GM10248 (cell line): ENCODE data around the gene DCANP1.

Experiments
- CTCF ChIA-PET: fragments of 300-600 bp; sonication (Branson Sonifier 250); formaldehyde crosslinking; extraction: SDS; loops from one replicate; lab custom pipeline; 2021; ENCODE audit warnings: antibody characterized with exemption; lab: Yijun Ruan, JAX
- POLR2A ChIA-PET: fragments of 350-650 bp; sonication (Branson Sonifier 250); formaldehyde crosslinking; extraction: SDS; loops from one replicate; lab custom pipeline; 2020; ENCODE audit warnings: antibody characterized with exemption; lab: Yijun Ruan, JAX
- DNase-seq: peaks from one replicate; pipeline ENCODE4 v3.0.0; 2012; ENCODE audit errors: extremely low spot score
- CTCF ChIP-seq: IDR thresholded peaks from 2 replicates; pipeline ENCODE4 v1.5.1; 2012; ENCODE audit warnings: mild to moderate bottlenecking, low read depth; ENCODE audit errors: extremely low read depth, missing control alignments, control extremely low read depth

DCANP1 gene

GRCh38 chr5:135472141-135472540 is 25.0 kb upstream of the DCANP1 start:
- DNase-seq = no peak
- CTCF ChIA-PET = interaction anchor here (1.1 to 30.0 kb wide), 3 partner anchors 10 to 87 kb away, joined by 4 to 914 read pairs (median 19); no protein-coding TSS in a partner anchor
- POLR2A ChIA-PET = no interaction called here
- no peak for TF ChIP-seq CTCF

- ChIA-PET CTCF (interaction anchor here (1.1 to 30.0 kb wide), 3 partner anchors 10 to 87 kb away, joined by 4 to 914 read pairs (median 19); no protein-coding TSS in a partner anchor), POLR2A (no interaction called here)
- no peak for DNase-seq
- TF ChIP-seq CTCF = no peak
These were observed 24.6 kb upstream of the DCANP1 start for GRCh38 chr5:135471726-135472125.

GRCh38 chr5:135469911-135470310 is 22.8 kb upstream of the DCANP1 start:
- POLR2A ChIA-PET = no interaction called here
- CTCF ChIA-PET = interaction anchor here (1.0 to 30.0 kb wide), 4 partner anchors 13 to 89 kb away, joined by 4 to 914 read pairs (median 40); partner anchors contain the start of gene DCANP1
- no peak for DNase-seq
- no peak for TF ChIP-seq CTCF

- DNase-seq = no peak
- TF ChIP-seq CTCF = no peak
- CTCF ChIA-PET = interaction anchor here (6.4 to 30.0 kb wide), 2 partner anchors 12 to 90 kb away, joined by 76 to 914 read pairs; no protein-coding TSS in a partner anchor
- POLR2A ChIA-PET = no interaction called here
These were observed 21.4 kb upstream of the DCANP1 start for GRCh38 chr5:135468541-135468940.

GRCh38 chr5:135467871-135468485 is 20.8 kb upstream of the DCANP1 start:
- TF ChIP-seq CTCF = no peak
- no peak for DNase-seq
- POLR2A ChIA-PET = no interaction called here
- CTCF ChIA-PET = interaction anchor here (6.4 to 30.0 kb wide), 2 partner anchors 11 to 91 kb away, joined by 76 to 914 read pairs; no protein-coding TSS in a partner anchor

- ChIA-PET POLR2A (no interaction called here), CTCF (interaction anchor here (1.1 to 30.0 kb wide), 13 partner anchors 9 to 125 kb away, joined by 3 to 914 read pairs (median 9); no protein-coding TSS in a partner anchor)
- DNase-seq = no peak
- no peak for TF ChIP-seq CTCF
These were observed 20.0 kb upstream of the DCANP1 start for GRCh38 chr5:135467051-135467625.
